Stimulated activated naive CD8-positive, alpha-beta T cell treated with anti-CD3 and anti-CD28 coated beads, Interleukin-15, Interleukin-2, amounts not matched to agents 100 ng/mL and 50 ng/mL, for 24 hours (primary cell): ENCODE measurements around the gene RNPEPL1.

Experiments
- H3K27ac Mint-ChIP-seq: one replicate; pipeline ENCODE4 v1.8.0; 2021; ENCODE audit warnings: mild to moderate bottlenecking, mixed read lengths
- H3K27me3 Mint-ChIP-seq: one replicate; pipeline ENCODE4 v1.8.0; 2021; ENCODE audit warnings: mixed read lengths
- H3K36me3 Mint-ChIP-seq: one replicate; pipeline ENCODE4 v1.8.0; 2021; ENCODE audit warnings: low read depth, mixed read lengths
- H3K4me1 Mint-ChIP-seq: one replicate; pipeline ENCODE4 v1.8.0; 2021; ENCODE audit warnings: low read depth, mixed read lengths
- H3K4me3 Mint-ChIP-seq: one replicate; pipeline ENCODE4 v1.8.0; 2021; ENCODE audit warnings: mild to moderate bottlenecking, mixed read lengths
- H3K9me3 Mint-ChIP-seq: one replicate; pipeline ENCODE4 v1.8.0; 2021; ENCODE audit warnings: mixed read lengths

Gene RNPEPL1

GRCh38 chr2:240567137-240567871, 980 bp upstream of the RNPEPL1 start:
- H3K36me3 Mint-ChIP-seq, result peaks cover 21% of the 10 kb centered on the region
- no peaks in the 10 kb centered on the region for H3K9me3 Mint-ChIP-seq
- peak overlapping the region; percentile 95 for H3K27ac Mint-ChIP-seq

GRCh38 chr2:240568678-240569522, 616 bp downstream of the RNPEPL1 start:
- no peaks in the 10 kb centered on the region for H3K9me3 Mint-ChIP-seq
- peaks cover 56% of the 10 kb centered on the region for H3K4me1 Mint-ChIP-seq
- H3K27ac Mint-ChIP-seq, result peak overlapping the region; percentile 74
- H3K4me3 Mint-ChIP-seq, result peak overlapping the region; percentile 81
- no peaks in the 10 kb centered on the region for H3K27me3 Mint-ChIP-seq
- peaks cover 5% of the 10 kb centered on the region for H3K36me3 Mint-ChIP-seq

More at GRCh38 chr2:240567137-240567871, 980 bp upstream of the RNPEPL1 start:
- H3K4me1 Mint-ChIP-seq, result peaks cover 72% of the 10 kb centered on the region
- H3K4me3 Mint-ChIP-seq, result peak overlapping the region; percentile 96
- no peaks in the 10 kb centered on the region for H3K27me3 Mint-ChIP-seq

- Mint-ChIP-seq H3K36me3 (no peaks in the 10 kb centered on the region), H3K4me1 (peaks cover 50% of the 10 kb centered on the region), H3K27me3 (no peaks in the 10 kb centered on the region), H3K9me3 (no peaks in the 10 kb centered on the region), H3K27ac (peak overlapping the region; percentile 52), H3K4me3 (peak overlapping the region; percentile 81)
Measured at GRCh38 chr2:240569523-240569997, 1.3 kb downstream of the RNPEPL1 start.

GRCh38 chr2:240569998-240570530, 1.8 kb downstream of the RNPEPL1 start:
- Mint-ChIP-seq H3K27me3 (no peaks in the 10 kb centered on the region), H3K36me3 (no peaks in the 10 kb centered on the region), H3K4me3 (peak overlapping the region; percentile 81), H3K9me3 (no peaks in the 10 kb centered on the region), H3K27ac (no peak overlapping the region), H3K4me1 (peaks cover 44% of the 10 kb centered on the region)

GRCh38 chr2:240570531-240571313, 2.4 kb downstream of the RNPEPL1 start:
- Mint-ChIP-seq H3K36me3 (no peaks in the 10 kb centered on the region), H3K4me3 (no peak overlapping the region), H3K27ac (peak overlapping the region; percentile 36), H3K4me1 (peaks cover 38% of the 10 kb centered on the region), H3K9me3 (no peaks in the 10 kb centered on the region), H3K27me3 (no peaks in the 10 kb centered on the region)

GRCh38 chr2:240571314-240571973, 3.2 kb downstream of the RNPEPL1 start:
- Mint-ChIP-seq H3K9me3 (no peaks in the 10 kb centered on the region), H3K36me3 (no peaks in the 10 kb centered on the region), H3K27ac (peak overlapping the region; percentile 36), H3K27me3 (no peaks in the 10 kb centered on the region), H3K4me3 (no peak overlapping the region), H3K4me1 (peaks cover 32% of the 10 kb centered on the region)

GRCh38 chr2:240572141-240573031, 4.1 kb downstream of the RNPEPL1 start:
- Mint-ChIP-seq H3K9me3 (no peaks in the 10 kb centered on the region), H3K4me3 (no peak overlapping the region), H3K27me3 (no peaks in the 10 kb centered on the region), H3K27ac (no peak overlapping the region), H3K36me3 (no peaks in the 10 kb centered on the region), H3K4me1 (peaks cover 27% of the 10 kb centered on the region)

- H3K4me1 Mint-ChIP-seq, result peaks cover 22% of the 10 kb centered on the region
- no peak overlapping the region for H3K4me3 Mint-ChIP-seq
- H3K36me3 Mint-ChIP-seq, result no peaks in the 10 kb centered on the region
- no peaks in the 10 kb centered on the region for H3K9me3 Mint-ChIP-seq
- no peak overlapping the region for H3K27ac Mint-ChIP-seq
- H3K27me3 Mint-ChIP-seq, result no peaks in the 10 kb centered on the region
Measured at GRCh38 chr2:240573071-240573515, 4.8 kb downstream of the RNPEPL1 start.

GRCh38 chr2:240573516-240574385, 5.5 kb downstream of the RNPEPL1 start:
- Mint-ChIP-seq H3K9me3 (no peaks in the 10 kb centered on the region), H3K4me3 (no peak overlapping the region), H3K36me3 (peaks cover 3% of the 10 kb centered on the region), H3K27ac (no peak overlapping the region), H3K27me3 (no peaks in the 10 kb centered on the region), H3K4me1 (peaks cover 22% of the 10 kb centered on the region)

GRCh38 chr2:240574386-240575100, 6.3 kb downstream of the RNPEPL1 start:
- Mint-ChIP-seq H3K27me3 (no peaks in the 10 kb centered on the region), H3K9me3 (no peaks in the 10 kb centered on the region)

GRCh38 chr2:240575101-240575965, 7.0 kb downstream of the RNPEPL1 start:
- peaks cover 12% of the 10 kb centered on the region for H3K36me3 Mint-ChIP-seq
- H3K9me3 Mint-ChIP-seq, result no peaks in the 10 kb centered on the region
- H3K4me1 Mint-ChIP-seq, result peaks cover 25% of the 10 kb centered on the region
- H3K27me3 Mint-ChIP-seq, result no peaks in the 10 kb centered on the region
- no peak overlapping the region for H3K27ac Mint-ChIP-seq
- no peak overlapping the region for H3K4me3 Mint-ChIP-seq

More at GRCh38 chr2:240574386-240575100, 6.3 kb downstream of the RNPEPL1 start:
- Mint-ChIP-seq H3K36me3 (peaks cover 5% of the 10 kb centered on the region), H3K27ac (no peak overlapping the region), H3K4me3 (no peak overlapping the region), H3K4me1 (peaks cover 25% of the 10 kb centered on the region)
